A549 treated with AZD2906 at 1 μM for 4 hours (cell line): Measurements from ENCODE around the gene IFI27L1. TPM values are rescaled to one million over a fixed set of nuclear protein-coding genes. Genes with fewer than 3 reads are reported as not detected.

ENCODE experiments used
- total RNA-seq: library from RNA; stranded (reverse); fragments of 200-300 nt; extraction: Qiagen RNA extraction; gene quantifications from 5 replicates; pipeline ENCODE4 v1.2.3, GENCODE V29; 2022

The IFI27L1 gene
- total RNA-seq, result 16.8 to 22.0 TPM (median 18.9 TPM) in 5 replicates

GRCh38 chr14:94080621-94081385, at the start of gene IFI27L1, which contains the start of gene DDX24:
TSS of gene IFI27L1 (plus strand) at chr14:94081310. CDS start at chr14:94096938, 15,628 bp downstream.
TSS of gene DDX24 (minus strand) at chr14:94081202. CDS start at chr14:94079742, 1,460 bp downstream.

GRCh38 chr14:94110552-94111181, 29.6 kb downstream of the IFI27L1 start, which contains the start of gene IFI27:
TSS of gene IFI27 (plus strand) at chr14:94110736.

GRCh38 chr14:94129111-94129757, 48.1 kb downstream of the IFI27L1 start, which contains the start of gene IFI27L2:
TSS of gene IFI27L2 (minus strand) at chr14:94129604. CDS start at chr14:94129564, 40 bp downstream.

Other genes with a start within 250 kb of the IFI27L1 start
- not detected in 5 replicates for gene FAM181A, start 154.0 kb upstream of the IFI27L1 start, total RNA-seq
- gene ASB2, start 104.7 kb upstream of the IFI27L1 start, total RNA-seq, result 0.24 to 0.98 TPM (median 0.45 TPM) in 5 replicates
- gene CCDC197, start 84.0 kb upstream of the IFI27L1 start, total RNA-seq, result not detected in 5 replicates
- 2.4 to 3.4 TPM (median 2.7 TPM) in 5 replicates for gene OTUB2, start 55.0 kb upstream of the IFI27L1 start, total RNA-seq
- gene DDX24, start 108 bp upstream of the IFI27L1 start, total RNA-seq, result 161 to 171 TPM (median 165 TPM) in 5 replicates
- gene IFI27, start 29.4 kb downstream of the IFI27L1 start, total RNA-seq, result 0.92 to 1.5 TPM (median 1.4 TPM) in 5 replicates
- 51.6 to 59.6 TPM (median 54.9 TPM) in 5 replicates for gene IFI27L2, start 48.3 kb downstream of the IFI27L1 start, total RNA-seq
- 0.36 to 0.48 TPM (median 0.44 TPM) in 5 replicates for gene PPP4R4, start 93.0 kb downstream of the IFI27L1 start, total RNA-seq
- gene SERPINA10, start 212.0 kb downstream of the IFI27L1 start, total RNA-seq, result not detected in 5 replicates
- gene SERPINA6, start 242.0 kb downstream of the IFI27L1 start, total RNA-seq, result 1.4 to 2.0 TPM (median 1.6 TPM) in 5 replicates